PFSK-1 (cell line): ENCODE measurements around the gene IL2RA.

ENCODE experiments used
- FOXP2 ChIP-seq: optimal IDR thresholded peaks from 2 replicates; pipeline ENCODE3; 2011; ENCODE audit warnings: borderline replicate concordance, control low read depth, inconsistent platforms; ENCODE audit not compliant: insufficient read depth; ENCODE audit errors: extremely low read length, extremely low read depth
- POLR2AphosphoS5 ChIP-seq: IDR thresholded peaks from 2 replicates; pipeline ENCODE4 v1.6.1; 2012; ENCODE audit warnings: low read depth, mild to moderate bottlenecking, control low read depth, low read length, moderate library complexity
- SIN3A ChIP-seq: IDR thresholded peaks from 2 replicates; pipeline ENCODE4 v1.6.1; 2012; ENCODE audit warnings: mild to moderate bottlenecking, low read length, moderate library complexity, borderline replicate concordance; ENCODE audit not compliant: insufficient read depth
- TAF1 ChIP-seq: IDR thresholded peaks from 2 replicates; pipeline ENCODE4 v1.6.1; 2012; ENCODE audit warnings: low read length, control low read depth, borderline replicate concordance; ENCODE audit not compliant: insufficient read depth
- TF ChIP-seq, protein P1 (sequence below), 2 experiments: IDR thresholded peaks; 2 replicates each; pipeline versions ENCODE4 v1.6.1 to v1.8.0; 2011 to 2012; ENCODE audit warnings: low read depth in 2 of 2, low read length in 2 of 2, control low read depth in 1 of 2, inconsistent platforms in 1 of 2, mild to moderate bottlenecking in 1 of 2, moderate library complexity in 1 of 2; ENCODE audit not compliant: insufficient read depth in 1 of 2

IL2RA gene

DNA sequence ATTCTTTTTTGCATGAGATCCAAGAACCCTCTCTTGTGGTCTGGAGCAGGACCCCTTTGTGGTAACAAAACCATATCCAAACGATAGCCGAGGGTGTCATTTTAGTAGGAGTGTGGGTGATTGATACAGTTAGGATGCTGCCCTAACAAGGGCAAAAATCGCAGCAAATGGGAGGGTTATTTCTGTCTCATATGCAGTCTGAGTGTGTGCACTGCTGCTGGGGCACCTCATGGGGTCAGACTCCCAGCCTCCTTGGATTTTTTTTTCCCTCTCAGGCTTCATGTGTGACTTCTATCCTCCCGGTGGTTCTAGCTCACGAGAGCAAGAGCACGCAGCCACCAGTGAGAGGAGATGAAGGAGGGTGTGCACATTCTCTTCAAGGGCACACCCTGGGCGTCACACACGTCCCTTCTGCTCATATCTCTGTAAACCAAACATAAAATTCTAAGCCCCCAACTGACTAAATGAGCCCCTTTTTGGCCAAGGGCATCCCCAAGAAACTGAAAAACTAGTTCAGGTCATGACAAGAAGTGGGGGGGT is 56.2 kb downstream of the IL2RA start:
- TF ChIP-seq, protein P1, sequence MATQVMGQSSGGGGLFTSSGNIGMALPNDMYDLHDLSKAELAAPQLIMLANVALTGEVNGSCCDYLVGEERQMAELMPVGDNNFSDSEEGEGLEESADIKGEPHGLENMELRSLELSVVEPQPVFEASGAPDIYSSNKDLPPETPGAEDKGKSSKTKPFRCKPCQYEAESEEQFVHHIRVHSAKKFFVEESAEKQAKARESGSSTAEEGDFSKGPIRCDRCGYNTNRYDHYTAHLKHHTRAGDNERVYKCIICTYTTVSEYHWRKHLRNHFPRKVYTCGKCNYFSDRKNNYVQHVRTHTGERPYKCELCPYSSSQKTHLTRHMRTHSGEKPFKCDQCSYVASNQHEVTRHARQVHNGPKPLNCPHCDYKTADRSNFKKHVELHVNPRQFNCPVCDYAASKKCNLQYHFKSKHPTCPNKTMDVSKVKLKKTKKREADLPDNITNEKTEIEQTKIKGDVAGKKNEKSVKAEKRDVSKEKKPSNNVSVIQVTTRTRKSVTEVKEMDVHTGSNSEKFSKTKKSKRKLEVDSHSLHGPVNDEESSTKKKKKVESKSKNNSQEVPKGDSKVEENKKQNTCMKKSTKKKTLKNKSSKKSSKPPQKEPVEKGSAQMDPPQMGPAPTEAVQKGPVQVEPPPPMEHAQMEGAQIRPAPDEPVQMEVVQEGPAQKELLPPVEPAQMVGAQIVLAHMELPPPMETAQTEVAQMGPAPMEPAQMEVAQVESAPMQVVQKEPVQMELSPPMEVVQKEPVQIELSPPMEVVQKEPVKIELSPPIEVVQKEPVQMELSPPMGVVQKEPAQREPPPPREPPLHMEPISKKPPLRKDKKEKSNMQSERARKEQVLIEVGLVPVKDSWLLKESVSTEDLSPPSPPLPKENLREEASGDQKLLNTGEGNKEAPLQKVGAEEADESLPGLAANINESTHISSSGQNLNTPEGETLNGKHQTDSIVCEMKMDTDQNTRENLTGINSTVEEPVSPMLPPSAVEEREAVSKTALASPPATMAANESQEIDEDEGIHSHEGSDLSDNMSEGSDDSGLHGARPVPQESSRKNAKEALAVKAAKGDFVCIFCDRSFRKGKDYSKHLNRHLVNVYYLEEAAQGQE (IDR thresholded peaks at IDR 0.05; ENCODE audit: insufficient read depth in 1 of 2, low read depth in 2 of 2, low read length in 2 of 2) = no peak
- TF ChIP-seq POLR2AphosphoS5 = no peak
- TF ChIP-seq FOXP2 = no peak
- TF ChIP-seq TAF1 = no peak
- TF ChIP-seq SIN3A = no peak

GRCh38 chr10:6002809-6003510 is 59.2 kb downstream of the IL2RA start:
- no peak for TF ChIP-seq SIN3A
- TF ChIP-seq FOXP2 = no peak
- TF ChIP-seq, protein P1 (IDR thresholded peaks at IDR 0.05; ENCODE audit: insufficient read depth in 1 of 2, low read depth in 2 of 2, low read length in 2 of 2) = no peak
- TF ChIP-seq TAF1 = no peak

DNA sequence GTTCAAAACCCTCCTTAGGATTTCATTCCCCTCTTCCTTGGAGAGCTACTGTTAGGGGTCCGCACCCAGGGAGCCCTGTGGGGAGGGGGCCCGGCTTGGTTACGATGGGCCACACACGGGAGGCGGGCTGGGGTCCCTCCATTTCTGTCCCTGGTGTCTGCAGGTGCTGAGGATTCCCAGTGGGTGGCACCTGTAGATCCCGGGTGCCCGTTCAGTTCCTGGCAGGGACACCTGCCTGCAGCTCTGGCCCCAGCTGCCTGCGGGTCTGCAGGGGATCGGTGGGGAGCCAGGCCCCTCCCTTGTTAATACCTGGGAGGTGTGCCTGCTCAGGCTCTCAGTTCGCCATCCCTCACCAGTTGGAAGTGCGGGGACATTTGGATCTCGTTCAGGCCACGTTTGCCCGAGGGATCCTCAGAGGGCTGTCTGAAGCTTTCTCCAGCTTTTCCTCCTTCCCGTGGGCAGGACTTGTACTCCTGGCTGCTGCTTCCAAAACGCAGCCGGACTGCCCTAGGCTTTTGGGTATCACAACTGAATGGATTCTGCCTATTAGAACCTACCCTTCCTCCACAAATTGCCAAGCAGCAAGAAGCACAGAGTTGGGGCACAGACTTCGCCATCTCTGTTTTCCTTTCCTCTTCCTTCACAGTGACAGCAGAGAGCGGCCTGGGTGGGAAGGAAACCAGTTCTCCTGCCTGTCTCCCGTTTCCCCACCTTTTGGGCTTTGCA is 62.6 kb downstream of the IL2RA start:
- TF ChIP-seq, protein P1 (IDR thresholded peaks at IDR 0.05; ENCODE audit: insufficient read depth in 1 of 2, low read depth in 2 of 2, low read length in 2 of 2) = no peak
- TF ChIP-seq TAF1 = no peak
- TF ChIP-seq SIN3A = no peak
- TF ChIP-seq POLR2AphosphoS5 = no peak
- no peak for TF ChIP-seq FOXP2

DNA sequence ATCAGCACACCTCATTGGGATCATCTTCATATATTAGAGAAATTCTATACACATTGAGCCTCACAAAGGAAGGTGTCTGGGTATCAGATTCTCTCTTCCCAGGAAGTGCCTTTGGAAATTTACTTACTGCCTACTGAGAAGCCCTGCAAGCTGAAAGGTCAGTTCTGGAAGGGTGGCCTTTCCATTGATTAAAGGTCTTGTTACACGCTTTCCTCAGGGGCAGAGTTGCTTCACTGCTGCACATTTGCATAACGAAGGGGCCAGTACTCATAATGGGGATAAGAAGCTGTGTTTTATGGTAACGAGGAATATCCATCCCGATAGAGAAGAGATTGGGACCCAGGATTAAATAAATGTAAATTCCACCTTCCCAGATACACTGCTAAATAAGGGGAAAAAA is 65.5 kb downstream of the IL2RA start:
- no peak for TF ChIP-seq TAF1
- TF ChIP-seq, protein P1 (IDR thresholded peaks at IDR 0.05; ENCODE audit: insufficient read depth in 1 of 2, low read depth in 2 of 2, low read length in 2 of 2) = no peak
- no peak for TF ChIP-seq SIN3A
- no peak for TF ChIP-seq POLR2AphosphoS5
- no peak for TF ChIP-seq FOXP2
